ENCODE results near the gene ARL15.

GRCh38 chr5:53997736-53998627 is 312.4 kb downstream of the ARL15 start:
- TF ChIP-seq CTCF (IDR thresholded peaks at IDR 0.05; ENCODE audit: low read depth, low read length): no peak
- TF ChIP-seq POLR2A (IDR thresholded peaks at IDR 0.05; ENCODE audit: extremely low read depth, insufficient read length): no peak
- no peak for TF ChIP-seq MAX (IDR thresholded peaks at IDR 0.05; ENCODE audit: low read depth, low read length)
- no peak for TF ChIP-seq MYC (IDR thresholded peaks at IDR 0.05; ENCODE audit: low read depth, low read length)
